Activated CD8-positive, alpha-beta memory T cell treated with anti-CD3 and anti-CD28 coated beads for 24 hours (primary cell): ENCODE data around the gene PPP1R7.
A peak's percentile ranks its signal among the peaks of the same experiment; 100 is the strongest.

Experiments
- DNase-seq: peaks from one replicate; pipeline ENCODE4 v3.0.0-alpha.2; 2020

PPP1R7 gene

DNA sequence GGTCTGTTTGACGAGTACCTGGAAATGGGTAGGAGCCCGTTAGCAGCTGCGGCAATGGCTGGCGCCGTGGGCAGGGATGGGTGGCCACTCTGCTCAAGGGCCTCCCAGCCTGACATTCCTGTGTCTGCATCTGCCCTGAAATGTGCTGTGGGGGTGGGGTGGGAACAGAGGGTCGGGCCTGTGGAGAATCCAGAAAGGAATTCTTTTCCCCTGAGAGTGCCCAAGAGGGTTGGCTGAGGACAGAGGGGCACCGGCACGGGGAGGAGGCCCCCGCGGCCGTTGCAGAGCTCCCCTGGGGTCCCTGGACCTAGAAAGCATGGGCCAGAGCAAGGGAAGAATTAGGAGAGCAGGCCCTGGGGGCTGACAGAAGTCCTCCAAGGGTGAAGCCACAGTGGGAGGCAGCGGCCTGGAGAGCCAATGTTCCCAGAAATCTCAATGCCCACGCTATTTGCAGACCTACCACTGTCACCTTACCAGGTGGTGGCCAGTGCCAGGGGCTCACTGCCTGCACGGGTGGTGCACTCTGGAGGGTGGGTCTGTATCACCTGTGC, 66.0 kb downstream of the PPP1R7 start:
- no peak for DNase-seq

DNA sequence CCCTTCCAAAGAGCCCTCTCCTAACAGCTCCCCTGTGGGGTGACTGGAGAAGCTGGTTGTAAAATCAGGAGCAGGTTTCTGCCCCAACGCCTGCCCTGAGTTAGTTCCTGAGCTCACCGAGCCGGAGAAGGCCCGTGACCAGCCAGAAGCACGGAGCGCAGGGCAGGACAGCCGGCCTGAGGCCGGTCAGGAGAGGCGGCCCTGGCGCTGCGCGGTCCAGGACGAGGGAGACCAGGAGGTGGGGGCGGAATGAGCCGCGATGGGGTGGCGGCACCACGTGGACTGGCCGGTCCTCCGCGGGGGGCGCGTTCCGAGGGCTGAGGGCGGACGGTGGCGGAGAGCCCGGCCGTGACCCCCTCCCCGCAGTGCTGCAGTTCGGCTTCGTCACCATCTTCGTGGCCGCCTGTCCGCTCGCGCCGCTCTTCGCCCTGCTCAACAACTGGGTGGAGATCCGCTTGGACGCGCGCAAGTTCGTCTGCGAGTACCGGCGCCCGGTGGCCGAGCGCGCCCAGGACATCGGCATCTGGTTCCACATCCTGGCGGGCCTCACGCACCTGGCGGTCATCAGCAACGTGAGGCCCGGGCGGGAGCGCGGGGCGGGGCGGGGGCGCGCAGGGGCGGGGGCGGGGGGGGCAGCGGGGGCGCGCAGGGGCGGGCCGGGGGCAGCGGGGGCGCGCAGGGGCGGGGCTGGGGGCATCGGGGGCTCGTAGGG, 67.2 kb downstream of the PPP1R7 start:
- DNase-seq, result peak; percentile 77

DNA sequence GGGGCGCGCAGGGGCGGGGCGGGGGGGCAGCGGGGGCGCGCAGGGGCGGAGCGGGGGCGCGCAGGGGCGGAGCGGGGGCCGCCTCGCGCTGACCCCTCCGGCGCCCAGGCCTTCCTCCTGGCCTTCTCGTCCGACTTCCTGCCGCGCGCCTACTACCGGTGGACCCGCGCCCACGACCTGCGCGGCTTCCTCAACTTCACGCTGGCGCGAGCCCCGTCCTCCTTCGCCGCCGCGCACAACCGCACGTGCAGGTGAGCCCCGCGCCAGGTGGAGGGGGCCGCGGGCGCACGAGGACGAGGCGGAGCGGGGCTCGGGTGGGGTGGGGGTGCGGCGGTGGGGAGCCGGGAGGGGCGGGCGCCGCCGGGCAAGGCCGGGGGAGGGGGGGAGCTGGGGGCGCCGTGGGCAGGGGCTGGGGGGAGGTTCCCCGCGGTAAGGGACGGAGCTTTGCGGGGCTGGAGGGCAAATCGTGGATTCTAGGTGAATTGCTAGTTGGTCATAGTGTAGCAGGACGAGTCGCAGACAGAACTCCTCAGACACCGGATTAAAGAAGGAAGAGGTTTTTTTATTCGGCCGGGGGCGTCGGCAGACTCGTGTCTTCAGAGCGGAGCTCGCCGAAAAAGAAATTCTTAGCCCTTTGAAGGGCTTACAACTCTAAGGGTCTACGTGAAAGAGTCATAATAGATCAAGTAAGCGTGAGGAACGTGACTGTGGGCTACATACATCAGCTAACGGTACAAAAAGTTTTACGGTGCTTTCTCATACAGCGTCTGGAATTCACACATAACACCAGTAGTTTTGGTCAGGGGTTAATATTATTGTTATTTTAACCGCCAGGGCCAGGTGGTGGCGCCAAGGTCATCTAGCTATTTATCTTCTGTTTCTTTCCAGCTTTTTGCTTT, 68.1 kb downstream of the PPP1R7 start:
- peak; percentile 69 for DNase-seq

DNA sequence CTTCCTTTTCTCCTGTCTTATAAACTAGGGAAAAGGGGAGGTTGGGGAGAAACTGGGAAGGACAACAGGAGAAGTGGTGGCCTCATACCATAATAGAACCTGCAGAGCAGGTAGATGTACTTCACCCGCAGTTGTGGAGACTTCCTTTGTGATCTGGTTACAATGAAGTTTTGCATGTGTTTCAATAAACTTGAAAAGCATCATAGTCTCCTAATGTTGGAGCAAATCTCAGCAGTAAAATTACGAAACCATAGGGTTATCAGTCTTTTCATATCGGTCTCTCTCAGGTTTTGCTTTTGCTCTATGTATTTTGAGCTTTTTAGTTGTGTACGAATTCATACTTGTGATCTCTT, 68.7 kb downstream of the PPP1R7 start:
- DNase-seq, result no peak

DNA sequence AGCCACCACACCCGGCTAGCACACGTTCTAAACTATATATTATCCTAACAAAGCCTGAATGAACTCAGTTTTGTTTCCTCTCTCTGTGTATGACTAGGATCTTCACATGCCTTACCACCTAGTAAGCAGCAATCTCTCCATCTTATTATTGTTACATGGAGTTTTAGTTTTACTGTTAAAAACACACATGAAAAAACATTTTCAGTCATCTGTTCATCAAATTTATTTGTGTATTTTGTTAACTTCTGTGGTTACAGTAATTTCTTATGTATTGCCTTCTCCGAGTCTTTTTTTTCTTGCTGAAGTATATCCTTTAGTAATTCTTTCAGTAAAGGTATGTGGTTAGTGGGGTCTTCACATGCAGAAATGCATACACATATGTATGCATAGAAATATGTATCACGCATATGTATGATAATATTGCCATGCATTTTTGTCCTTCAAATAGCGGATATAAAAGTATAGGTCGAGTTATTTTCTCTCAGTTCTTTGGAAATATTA, 69.6 kb downstream of the PPP1R7 start:
- DNase-seq, result no peak

DNA sequence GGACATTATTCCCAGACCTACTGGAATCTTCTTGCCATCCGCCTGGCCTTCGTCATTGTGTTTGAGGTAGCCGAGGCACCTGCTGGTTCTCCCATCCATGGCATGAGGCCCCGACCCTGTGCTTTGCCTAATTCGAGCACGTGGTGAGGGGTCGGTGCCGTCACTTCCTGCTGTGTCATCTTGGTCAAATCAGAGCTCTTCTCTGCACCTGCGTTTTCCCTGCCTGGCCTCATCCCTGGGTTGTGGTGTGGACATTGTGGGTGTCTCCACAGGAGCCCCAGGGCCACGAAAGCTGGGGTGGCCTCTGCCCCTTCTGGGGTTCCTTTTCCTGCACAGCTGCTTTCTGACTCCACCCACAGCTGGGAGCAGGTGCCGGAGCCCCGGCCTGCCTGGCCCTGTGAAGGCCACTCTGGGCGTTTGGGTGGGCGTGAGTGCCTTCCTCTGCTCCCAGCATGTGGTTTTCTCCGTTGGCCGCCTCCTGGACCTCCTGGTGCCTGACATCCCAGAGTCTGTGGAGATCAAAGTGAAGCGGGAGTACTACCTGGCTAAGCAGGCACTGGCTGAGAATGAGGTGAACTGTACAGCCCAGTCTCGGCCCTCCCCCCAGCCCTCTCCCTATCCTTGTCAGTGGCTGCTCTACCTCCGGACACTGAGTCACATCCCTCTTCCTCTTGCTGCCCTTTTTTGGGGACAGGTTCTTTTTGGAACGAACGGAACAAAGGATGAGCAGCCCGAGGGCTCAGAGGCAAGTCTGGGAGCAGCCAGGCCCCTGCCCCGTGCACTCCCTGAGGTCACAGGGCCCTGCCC, 73.1 kb downstream of the PPP1R7 start:
- no peak for DNase-seq

DNA sequence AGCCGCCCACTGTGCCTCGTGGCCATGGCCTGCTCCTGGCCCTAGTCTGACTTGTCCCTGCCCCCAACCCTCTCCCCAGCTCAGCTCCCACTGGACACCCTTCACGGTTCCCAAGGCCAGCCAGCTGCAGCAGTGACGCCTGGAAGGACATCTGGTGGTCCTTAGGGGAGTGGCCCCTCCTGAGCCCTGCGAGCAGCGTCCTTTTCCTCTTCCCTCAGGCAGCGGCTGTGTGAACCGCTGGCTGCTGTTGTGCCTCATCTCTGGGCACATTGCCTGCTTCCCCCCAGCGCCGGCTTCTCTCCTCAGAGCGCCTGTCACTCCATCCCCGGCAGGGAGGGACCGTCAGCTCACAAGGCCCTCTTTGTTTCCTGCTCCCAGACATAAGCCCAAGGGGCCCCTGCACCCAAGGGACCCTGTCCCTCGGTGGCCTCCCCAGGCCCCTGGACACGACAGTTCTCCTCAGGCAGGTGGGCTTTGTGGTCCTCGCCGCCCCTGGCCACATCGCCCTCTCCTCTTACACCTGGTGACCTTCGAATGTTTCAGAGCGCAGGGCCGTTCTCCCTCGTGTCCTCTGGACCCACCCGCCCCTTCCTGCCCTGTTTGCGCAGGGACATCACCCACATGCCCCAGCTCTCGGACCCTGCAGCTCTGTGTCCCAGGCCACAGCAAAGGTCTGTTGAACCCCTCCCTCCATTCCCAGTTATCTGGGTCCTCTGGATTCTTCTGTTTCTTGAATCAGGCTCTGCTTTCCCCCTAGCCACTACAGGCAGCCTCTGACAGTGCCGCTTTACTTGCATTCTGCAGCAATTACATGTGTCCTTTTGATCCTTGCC, 74.0 kb downstream of the PPP1R7 start:
- no peak for DNase-seq

DNA sequence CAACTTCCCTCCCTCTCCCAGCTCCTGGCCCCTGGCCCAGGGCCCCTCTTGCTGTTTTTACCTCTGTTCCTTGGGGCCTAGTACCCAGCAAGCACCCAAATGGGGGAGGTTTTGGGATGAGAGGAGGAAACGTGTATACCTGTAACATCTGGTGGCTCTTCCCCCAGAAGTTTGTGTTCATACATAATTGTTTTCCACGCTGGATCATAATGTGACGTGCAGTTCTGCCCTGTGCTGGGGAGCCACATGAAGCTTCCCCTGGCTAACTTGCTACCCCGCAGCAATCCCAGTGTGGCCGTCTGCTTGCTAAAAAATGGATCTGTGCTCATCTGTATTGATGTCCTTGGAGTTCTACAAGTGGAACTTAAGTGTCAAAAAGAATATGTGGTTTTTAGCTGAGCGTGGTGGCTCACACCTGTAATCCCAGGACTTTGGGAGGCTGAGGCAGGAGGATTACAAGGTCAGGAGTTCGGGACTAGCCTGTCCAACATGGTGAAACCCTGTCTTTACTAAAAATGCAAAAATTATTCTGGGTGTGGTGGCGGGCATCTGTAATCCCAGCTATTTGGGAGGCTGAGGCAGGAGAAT, 74.7 kb downstream of the PPP1R7 start:
- DNase-seq, result no peak

DNA sequence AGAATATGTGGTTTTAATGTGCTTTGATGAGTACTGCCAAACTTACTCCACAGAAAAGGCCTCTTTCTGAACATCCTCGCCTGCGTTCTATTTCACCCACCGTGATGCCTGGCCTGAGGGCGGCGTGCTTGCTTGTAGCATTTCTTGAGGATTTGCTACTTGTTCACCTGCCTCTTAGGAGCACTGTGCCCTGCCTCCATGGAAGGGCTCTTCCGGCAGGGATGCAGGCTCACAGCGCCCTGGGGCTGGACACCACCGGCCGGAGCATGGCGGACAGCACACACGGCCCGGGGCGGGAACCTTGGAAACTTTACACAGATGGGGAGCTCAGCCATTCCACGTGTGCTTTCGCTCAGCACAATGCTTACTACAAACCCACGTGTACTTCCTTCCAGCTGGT, 75.3 kb downstream of the PPP1R7 start:
- DNase-seq, result no peak

DNA sequence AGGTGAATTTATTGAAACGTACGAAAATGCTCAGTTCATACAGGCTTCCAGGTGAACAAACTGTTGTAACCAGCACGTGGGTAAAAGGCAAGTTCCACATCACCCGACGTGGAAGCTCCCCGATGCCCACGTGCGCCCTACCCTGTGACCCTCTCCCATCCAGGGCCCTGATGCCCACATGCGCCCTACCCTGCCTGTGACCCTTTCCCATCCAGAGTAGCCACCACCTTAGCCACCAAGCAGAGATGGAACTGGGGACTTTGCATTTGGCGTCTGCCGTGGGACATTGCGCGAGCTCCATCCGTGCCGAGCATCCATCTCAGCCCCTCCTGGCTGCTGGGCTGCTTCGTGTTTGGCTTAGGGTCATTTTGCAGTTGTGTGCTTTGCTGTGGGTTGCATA, 75.7 kb downstream of the PPP1R7 start:
- no peak for DNase-seq

DNA sequence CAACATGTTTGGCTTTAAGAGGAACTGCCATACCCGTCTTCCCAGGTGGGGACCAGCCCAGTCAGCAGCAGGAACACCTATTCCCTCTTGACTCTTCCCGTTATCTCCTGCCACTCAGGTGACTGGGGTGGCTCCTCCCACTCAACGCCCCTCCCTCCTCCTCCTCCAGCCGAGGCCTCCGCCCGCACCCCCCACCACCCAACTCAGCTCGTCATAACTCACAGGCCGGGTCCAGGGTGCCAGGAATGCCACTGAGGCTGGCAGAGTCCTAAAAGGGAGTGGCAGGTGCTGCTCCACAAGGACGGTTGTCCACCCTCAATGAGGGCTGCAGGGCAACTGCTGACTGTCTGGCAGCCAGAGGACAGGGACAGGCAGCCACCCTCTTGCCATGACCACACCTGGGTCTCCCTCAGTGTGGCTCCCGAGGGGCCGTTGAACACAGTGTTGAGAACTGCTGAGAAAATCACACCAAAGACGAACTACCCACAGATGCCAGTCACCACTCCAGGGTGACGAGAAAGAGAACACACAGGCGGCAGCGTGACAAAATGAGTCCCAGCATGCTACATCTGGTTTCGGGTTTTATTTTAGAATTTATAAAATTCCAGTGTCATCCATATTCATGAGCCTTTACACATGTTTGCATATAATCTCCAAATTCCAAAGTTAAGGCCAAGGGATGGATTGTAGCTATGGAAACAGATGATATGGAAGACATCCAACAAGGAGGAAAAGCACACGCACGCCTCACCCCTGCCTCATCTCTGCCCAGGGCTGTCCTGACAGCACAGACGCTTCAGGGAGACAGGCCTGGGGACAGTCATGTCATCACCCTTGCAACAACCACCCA, 76.7 kb downstream of the PPP1R7 start:
- no peak for DNase-seq

DNA sequence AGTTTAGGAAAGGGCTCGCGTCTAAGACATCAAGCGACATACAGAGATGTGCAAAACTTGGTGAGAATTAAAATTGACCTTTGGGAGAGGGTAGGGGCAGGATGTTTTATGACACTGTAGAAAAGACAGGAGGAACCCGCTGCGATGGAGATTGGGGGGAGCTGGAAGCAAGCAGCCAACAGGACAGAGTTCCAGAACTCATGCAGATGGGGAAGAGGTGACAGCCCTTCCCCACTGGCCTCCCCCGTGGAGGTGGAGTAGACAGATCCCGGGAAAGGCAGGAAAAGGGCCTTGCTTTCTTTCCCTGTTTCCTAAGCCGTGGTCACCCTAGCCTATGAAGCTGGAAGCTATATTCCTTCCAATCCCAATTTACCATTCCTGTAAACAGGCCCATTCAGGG, 77.3 kb downstream of the PPP1R7 start:
- no peak for DNase-seq

DNA sequence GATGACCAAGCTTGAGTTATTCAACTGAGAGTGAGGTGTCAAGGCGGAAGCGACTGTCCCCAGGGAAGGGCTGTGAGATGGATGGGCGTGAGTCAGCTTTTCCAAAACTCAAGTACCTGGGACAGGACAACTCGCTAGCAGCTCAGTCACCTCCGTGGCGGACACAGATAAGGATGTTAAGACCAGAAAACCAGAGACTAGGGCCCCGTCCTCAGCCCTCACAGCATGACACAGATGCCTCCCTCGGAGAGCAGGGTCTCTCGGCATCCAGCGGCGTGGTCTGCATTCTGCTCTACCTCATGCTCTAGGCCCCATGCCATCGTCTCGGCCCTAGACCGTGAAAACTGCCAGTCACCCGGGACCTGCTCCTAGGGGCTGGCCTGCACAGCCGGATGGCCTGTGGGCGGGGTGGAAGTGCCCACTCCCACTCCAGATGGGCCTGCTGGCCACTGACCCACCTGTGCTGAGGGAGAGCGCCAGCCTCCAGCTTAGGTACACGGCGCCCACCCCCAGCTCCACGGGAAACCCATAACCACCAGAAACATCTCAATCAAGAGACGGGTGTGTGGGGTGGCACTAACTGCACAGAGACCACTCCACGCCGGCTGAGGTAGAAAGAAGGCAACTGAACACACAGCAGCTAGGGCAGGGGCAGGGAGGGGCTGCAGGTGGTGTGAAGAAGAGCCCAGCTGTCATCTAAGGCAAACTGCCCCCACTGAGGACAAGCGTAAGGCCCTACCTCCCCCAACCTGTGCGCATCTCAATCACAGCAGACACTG, 78.0 kb downstream of the PPP1R7 start:
- no peak for DNase-seq

DNA sequence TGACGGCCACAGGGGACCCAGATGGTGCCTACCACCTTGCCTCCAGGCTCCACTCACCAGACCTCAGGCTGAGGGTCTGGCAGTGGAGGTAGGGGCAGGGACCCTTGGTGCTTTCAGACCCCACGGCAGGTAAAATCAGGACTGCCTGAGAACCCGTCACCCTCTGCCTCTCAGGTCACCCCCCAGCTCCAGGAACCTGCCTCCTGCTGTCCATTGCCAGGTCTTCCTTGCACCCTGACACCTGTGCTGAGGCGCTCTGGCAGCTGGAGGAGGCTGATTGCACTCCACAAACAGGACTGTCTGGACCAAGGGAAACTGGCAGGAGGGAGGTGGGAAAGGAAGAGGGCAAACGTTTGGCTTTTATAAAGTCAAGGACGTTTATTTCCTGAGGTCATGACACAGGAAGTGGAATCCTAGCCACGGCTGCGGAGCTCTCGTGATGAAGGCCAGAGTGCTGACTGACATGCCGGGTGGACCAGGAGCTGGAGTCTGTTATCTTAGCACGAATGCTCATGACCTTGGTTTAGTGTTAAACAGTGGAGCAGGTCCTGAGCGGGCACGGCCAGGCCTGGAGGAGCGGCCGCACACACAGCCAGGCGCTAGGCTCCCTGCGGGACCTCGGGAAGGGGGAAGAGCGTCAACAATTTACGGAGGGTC, 78.7 kb downstream of the PPP1R7 start:
- DNase-seq, result no peak

DNA sequence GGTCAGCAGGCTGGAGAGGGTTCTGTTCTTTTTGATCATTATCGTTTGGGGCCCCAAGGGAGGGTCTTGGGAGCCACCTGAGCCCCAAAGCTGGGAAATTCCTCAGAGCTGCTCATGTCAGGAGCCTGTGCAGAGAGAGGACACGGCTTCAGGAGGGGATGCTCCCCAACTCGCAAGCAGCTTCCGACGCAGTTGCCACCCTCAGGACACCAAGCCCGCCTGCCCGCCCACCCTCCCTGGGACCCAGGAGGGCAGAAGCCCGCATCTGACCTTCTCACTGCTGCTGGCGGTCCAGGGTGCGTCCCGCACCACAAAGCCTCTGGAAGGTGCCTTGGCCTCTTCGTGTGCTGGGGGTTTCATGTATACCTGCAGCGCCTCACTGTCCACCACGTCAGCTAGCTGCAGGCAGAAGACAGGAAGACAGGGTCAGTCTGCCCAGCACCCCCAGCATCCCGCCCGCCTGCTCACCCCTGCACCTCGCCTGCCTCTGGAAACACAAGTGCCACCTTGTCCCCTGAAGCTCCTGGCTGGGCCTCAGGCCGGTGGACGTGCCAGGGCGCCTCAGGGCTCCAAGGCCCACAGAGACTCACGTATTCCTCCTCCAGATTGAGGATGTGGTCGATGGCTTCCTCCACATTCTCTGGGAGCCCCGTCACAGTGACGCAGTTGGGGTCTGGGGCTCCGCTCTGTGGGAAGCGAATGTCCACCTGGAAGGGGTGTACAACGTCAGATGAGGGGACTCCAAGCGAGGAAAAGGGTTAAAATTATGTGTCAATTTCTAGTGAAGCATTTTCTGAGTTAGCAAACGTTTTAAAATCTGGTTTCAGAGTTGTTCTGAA, 79.5 kb downstream of the PPP1R7 start:
- no peak for DNase-seq

DNA sequence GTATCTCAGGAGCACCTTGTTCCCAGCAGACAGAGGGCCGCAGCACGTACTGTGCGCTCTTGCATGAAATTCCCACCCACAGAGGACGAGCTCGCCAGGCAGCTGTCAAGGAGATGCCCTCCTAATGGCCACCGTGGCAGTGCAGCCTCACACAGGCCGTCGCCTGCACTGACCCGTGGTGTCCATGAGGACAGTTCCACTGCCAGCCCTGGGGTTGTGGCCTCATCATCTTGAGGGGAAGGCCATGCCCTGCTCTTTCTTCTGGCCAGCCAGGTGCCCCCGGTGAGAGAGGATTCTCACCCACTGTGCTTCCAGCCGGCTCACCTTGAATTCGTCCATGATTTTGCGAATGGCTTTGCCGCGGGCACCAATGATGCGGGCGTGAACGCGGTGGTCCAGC, 80.2 kb downstream of the PPP1R7 start:
- no peak for DNase-seq

DNA sequence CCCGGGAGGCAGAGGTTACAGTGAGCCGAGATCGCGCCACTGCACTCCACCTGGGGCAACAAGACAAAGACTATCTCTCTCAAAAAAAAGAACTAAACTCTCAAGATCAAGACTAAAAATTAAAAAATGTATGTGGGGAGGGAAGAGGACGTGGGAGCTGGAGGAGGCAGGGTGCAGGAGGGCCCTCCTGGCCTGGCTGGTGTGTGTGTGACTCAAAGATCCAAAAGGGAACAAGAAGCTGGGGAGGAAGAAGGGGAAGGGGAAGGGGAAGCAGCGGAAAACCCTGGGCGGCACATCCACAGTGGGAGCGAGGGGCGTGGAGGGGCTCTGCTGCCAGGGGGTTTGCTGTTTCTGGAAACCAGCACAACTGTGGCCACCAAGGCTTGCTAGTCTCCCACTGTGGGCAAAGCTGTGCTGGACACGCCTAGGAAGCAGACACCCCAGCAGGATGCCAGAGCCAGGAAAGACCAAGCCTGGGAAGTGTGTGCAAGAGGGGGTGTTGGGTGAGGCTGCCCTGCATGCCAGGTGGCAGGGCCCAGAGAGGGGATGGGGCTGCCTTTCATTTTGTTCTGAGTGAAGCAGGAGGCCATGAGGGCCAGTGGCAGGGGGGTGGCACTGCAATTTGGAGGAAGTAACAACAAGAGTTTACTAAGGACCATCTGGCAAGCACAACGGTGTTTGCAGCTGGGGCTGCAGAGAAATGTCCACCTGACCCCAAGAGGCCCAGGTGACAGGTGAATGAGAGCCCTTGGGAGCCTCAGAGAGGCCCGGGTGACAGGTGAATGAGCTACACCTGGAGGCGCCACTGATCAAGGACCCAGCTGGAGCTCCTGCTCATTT, 82.7 kb downstream of the PPP1R7 start:
- DNase-seq, result no peak
